NB4 (cell line): ENCODE measurements around the gene MDFI.

ENCODE experiments used
- DNase-seq: peaks from one replicate; pipeline ENCODE4 v3.0.0; 2010; ENCODE audit warnings: low read depth
- H3K4me3 ChIP-seq: one replicate; pipeline ENCODE4 v1.5.1; 2011; ENCODE audit warnings: mild to moderate bottlenecking, low read depth, low read length, moderate library complexity
- MYC ChIP-seq: IDR thresholded peaks from 2 replicates; pipeline ENCODE4 v1.6.1; 2011; ENCODE audit warnings: low read depth, low read length
- POLR2A ChIP-seq: IDR thresholded peaks from 2 replicates; pipeline ENCODE4 v1.6.1; 2011; ENCODE audit warnings: mild to moderate bottlenecking; ENCODE audit not compliant: insufficient read length; ENCODE audit errors: extremely low read depth
- TF ChIP-seq, protein P1 (sequence below): IDR thresholded peaks from one replicate; pipeline ENCODE4 v1.5.1; 2012; ENCODE audit warnings: low read depth, low read length
- TF ChIP-seq, protein P2 (sequence below): IDR thresholded peaks from 2 replicates; pipeline ENCODE4 v1.6.1; 2011; ENCODE audit warnings: low read depth, low read length

Gene MDFI

DNA sequence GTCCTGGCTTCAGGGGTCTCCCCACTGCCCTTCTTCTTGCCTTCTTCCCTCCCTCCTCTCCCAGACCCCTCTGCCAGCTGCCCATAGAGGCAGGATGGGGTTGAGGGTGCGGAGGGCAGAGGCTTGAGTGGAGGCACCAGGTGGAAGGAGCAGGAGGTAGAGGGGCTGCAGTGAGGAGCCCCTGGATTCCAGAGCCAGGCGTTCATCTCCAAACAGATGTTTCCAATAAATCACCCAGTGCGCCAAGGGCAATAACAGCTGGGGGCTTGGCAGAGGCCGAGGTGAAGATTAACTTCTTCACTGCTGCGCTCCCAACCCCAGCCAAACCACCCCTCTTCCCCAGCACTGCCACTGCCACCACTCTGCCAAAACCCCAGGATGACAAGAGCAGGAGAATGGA lies 10.7 kb downstream of the MDFI start:
- DNase-seq, result no peak
- H3K4me3 ChIP-seq, result no peak overlapping the region
- TF ChIP-seq MYC (no peak), POLR2A (no peak)
- TF ChIP-seq, protein P1, sequence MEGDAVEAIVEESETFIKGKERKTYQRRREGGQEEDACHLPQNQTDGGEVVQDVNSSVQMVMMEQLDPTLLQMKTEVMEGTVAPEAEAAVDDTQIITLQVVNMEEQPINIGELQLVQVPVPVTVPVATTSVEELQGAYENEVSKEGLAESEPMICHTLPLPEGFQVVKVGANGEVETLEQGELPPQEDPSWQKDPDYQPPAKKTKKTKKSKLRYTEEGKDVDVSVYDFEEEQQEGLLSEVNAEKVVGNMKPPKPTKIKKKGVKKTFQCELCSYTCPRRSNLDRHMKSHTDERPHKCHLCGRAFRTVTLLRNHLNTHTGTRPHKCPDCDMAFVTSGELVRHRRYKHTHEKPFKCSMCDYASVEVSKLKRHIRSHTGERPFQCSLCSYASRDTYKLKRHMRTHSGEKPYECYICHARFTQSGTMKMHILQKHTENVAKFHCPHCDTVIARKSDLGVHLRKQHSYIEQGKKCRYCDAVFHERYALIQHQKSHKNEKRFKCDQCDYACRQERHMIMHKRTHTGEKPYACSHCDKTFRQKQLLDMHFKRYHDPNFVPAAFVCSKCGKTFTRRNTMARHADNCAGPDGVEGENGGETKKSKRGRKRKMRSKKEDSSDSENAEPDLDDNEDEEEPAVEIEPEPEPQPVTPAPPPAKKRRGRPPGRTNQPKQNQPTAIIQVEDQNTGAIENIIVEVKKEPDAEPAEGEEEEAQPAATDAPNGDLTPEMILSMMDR, result no peak
- TF ChIP-seq, protein P2, sequence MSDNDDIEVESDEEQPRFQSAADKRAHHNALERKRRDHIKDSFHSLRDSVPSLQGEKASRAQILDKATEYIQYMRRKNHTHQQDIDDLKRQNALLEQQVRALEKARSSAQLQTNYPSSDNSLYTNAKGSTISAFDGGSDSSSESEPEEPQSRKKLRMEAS, result no peak

DNA sequence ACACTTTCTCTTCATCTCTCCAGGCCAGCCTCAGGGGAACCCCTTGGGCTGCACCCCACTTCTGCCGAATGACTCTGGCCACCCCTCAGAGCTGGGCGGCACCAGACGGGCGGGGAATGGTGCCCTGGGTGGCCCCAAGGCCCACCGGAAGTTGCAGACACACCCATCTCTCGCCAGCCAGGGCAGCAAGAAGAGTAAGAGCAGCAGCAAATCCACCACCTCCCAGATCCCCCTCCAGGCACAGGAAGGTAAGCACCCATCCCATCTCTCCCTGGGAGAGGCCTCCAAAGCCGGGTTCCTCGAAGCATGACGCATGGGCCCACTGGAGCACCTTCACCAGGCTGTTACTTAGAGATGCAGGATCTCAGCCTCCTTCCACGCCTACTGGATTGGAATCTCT lies 11.3 kb downstream of the MDFI start:
- DNase-seq, result no peak
- no peak overlapping the region for H3K4me3 ChIP-seq
- TF ChIP-seq MYC (no peak), POLR2A (no peak)
- TF ChIP-seq, protein P1, result no peak
- TF ChIP-seq, protein P2, result no peak

DNA sequence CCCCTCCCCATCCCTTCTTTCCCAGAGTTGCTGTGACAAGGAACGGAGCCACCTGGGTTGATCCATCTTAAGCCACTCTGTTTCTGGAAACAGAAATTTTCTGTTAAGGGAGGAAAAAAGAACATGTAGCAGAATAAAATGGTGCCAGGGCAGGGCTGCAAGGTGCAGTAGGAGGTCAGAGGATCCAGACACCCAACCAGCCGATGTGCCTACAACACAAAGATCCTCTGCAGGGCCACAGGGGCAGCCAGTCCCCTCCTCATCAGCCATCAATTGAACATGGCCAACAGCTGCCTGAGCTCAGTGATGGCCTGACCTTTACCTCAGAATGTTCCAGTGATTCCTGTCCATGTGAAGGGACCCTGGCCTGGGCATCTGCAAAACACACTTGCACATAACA lies 11.9 kb downstream of the MDFI start:
- no peak overlapping the region for H3K4me3 ChIP-seq
- no peak for DNase-seq
- TF ChIP-seq POLR2A (no peak), MYC (no peak)
- TF ChIP-seq, protein P2, result no peak
- TF ChIP-seq, protein P1, result no peak

DNA sequence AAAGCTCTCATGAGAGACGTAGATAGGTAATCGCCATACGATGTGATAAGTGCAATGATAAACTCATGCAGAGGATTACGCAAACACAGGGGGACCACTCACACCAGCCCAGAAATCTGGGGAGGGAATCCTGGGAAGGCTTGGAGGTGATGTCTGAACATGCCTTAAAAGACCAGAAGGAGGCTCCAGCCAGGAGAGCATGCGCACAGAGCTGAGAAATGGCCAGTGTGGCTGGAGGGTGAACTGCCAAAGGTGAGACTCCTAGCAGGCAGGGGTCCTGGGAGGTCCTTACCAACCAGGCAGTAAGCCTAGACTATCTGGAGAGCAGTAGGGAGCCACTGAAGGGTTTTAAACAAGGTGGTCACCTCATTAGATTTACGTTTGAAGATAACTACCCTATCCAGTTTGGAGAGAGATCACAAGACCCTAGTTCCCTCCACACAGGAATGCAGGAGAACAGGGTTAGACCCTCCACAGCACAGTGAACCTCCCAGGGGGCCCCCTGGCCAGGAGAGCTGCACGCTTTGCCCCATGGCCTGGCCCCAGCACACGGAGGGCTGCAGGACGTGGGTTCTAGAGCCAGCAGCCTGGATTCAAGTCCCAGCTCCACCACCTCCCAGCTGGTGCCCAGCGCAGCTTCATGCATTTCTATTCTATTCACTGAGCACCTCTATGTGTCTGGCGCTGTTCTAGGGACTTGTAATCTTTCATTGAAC lies 13.1 kb downstream of the MDFI start:
- DNase-seq, result no peak
- TF ChIP-seq MYC (no peak), POLR2A (no peak)
- TF ChIP-seq, protein P2, result no peak
- TF ChIP-seq, protein P1, result no peak
- no peak overlapping the region for H3K4me3 ChIP-seq

DNA sequence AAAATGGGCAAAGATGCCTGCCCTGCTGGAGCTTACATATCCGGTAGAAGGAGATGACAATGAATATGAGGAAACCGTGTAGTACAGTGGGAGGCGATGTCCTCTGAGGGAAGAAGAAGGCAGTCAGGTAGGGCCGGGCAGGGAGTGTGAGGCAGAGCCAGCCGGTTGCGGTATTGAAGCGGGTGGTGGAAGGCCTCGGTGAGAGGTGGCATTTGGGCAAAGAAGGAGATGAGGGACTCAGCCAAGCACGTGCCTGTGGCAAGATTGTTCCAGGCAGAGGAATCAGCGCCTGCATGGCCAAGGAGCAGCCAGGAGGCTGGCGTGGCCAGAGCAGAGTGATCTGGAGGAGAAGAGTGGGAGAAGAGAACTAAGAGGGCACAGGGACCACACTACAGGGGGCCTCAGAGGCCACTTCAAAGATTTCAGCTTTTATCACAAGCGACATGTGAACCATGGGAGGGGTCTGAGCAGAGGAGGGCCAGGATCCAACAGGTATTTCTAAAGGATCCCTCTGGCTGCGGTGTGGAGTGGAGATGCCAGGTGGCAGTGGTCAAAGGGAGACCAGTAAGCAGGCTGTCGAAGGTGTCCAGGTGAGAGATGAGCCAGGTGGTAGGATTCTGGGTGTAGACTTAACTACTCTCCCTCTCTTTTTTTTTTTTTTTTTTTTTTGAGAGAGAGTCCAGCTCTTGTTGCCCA lies 13.8 kb downstream of the MDFI start:
- TF ChIP-seq, protein P2, result no peak
- TF ChIP-seq, protein P1, result no peak
- TF ChIP-seq MYC, result no peak
- no peak for DNase-seq
- no peak overlapping the region for H3K4me3 ChIP-seq
